Fibroblast of pulmonary artery (primary cell): ENCODE measurements around the gene NKAIN2.
A peak's percentile ranks its signal among the peaks of the same experiment; 100 is the strongest.

Experiments used
- DNase-seq: peaks from one replicate; pipeline ENCODE4 v3.0.0-alpha.2; 2010; ENCODE audit warnings: low read depth
- H3K4me3 ChIP-seq: replicated peaks from 2 replicates; pipeline ENCODE4 v1.5.1; 2011; ENCODE audit warnings: low read depth, mild to moderate bottlenecking, control low read depth, low read length, moderate library complexity
- TF ChIP-seq, protein P1 (sequence below): IDR thresholded peaks from 2 replicates; pipeline ENCODE4 v1.5.1; 2011; ENCODE audit warnings: mild to moderate bottlenecking, control low read depth, low read length, inconsistent platforms; ENCODE audit errors: missing control alignments

The NKAIN2 gene

DNA sequence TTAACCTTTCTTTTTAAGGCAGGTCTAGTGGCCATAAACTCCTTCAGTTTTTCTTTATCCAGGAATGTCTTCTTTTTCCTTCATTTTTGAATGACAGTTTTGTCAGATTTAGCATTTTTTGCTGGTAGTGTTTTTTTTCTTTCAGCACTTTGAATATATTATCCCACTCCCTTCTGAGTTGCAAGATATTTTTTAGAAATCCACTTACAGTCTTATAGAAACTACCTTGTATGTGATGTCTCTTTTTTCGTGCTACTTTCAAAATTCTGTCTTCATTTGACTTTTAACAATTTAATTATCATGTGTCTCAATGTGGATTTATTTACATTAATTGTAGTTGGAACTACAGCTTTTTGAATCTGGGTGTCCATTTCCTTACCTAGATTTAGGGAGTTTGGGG is 874.2 kb downstream of the NKAIN2 start:
- H3K4me3 ChIP-seq = no peak overlapping the region
- no peak for DNase-seq
- TF ChIP-seq, protein P1, sequence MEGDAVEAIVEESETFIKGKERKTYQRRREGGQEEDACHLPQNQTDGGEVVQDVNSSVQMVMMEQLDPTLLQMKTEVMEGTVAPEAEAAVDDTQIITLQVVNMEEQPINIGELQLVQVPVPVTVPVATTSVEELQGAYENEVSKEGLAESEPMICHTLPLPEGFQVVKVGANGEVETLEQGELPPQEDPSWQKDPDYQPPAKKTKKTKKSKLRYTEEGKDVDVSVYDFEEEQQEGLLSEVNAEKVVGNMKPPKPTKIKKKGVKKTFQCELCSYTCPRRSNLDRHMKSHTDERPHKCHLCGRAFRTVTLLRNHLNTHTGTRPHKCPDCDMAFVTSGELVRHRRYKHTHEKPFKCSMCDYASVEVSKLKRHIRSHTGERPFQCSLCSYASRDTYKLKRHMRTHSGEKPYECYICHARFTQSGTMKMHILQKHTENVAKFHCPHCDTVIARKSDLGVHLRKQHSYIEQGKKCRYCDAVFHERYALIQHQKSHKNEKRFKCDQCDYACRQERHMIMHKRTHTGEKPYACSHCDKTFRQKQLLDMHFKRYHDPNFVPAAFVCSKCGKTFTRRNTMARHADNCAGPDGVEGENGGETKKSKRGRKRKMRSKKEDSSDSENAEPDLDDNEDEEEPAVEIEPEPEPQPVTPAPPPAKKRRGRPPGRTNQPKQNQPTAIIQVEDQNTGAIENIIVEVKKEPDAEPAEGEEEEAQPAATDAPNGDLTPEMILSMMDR = no peak

DNA sequence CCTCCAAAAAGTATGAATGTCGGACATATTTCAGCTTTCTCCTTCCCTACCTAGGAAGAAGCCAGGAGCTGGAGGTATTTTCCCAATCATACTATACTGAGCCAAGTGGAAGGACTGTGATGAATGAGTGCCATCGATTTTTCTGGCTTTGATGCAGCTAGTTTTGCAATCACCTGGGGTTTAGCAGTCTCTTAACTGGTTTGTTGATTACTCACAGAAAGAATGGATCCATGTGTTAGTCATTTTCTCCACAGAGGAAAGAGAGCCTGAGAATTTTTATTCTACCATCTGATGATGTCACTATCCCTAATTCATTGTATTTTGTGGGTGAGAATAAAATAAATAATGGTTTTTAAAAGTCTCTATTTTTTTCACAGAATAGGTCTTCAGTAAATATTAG is 875.7 kb downstream of the NKAIN2 start:
- TF ChIP-seq, protein P1 = no peak
- H3K4me3 ChIP-seq = no peak overlapping the region
- DNase-seq = peak; percentile 45

DNA sequence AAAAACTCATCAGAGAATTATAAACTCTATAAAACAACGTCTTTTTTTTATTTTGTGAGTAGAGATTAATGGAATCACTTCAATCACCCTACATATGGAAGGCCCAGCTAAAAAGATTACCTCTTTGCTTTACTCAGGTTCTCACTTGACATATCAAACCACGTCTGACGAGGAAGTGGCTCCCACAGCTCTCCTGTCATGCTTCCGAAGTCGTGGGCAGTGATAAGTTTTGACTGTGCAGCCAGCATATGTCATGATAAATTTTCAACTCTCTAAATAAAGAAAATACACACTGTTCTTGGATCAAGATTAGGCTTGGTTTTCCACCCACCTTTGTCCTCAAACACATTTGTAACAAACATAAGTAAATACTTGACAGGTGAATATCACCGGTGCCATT is 879.1 kb downstream of the NKAIN2 start:
- no peak for DNase-seq
- H3K4me3 ChIP-seq = no peak overlapping the region
- TF ChIP-seq, protein P1 = no peak

DNA sequence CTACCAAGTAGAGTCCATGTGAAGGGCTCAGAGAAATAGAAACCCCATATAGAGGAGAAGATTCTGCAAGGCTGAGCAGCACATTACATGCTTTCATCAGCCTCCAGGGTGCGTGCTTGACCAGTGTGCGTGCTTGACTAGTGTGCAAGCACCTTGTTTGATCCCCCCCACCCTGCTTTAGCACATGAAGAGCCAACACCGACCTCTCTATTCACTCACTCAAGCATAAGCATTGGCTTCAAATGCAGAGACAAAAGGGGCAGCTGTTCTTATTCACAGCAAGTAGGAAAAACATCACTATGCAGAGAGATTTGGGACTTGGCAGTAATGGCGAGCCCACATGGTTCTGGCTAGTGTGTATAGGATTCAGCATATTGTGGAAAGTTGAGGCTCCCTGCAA is 879.8 kb downstream of the NKAIN2 start:
- no peak for DNase-seq
- H3K4me3 ChIP-seq = no peak overlapping the region
- TF ChIP-seq, protein P1 = no peak

DNA sequence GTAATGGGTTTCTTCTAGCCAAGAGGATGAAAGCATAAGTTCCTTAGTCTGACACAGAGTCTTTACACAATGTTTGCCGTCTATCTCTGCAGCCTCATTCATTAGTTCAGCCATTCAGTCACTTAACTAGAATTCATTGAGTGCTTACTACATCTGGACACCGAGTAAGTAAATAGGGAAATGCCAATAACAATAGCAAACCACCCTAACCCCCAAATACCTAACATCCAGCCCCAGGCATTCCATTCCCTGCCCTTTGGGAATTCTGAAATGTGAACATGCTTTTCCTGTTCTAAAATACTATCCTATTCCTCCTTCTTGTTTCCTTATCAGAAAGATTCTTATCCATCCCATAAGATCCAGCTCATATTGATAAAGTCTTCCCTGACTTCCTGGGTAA is 881.0 kb downstream of the NKAIN2 start:
- DNase-seq = no peak
- H3K4me3 ChIP-seq = no peak overlapping the region
- TF ChIP-seq, protein P1 = no peak

DNA sequence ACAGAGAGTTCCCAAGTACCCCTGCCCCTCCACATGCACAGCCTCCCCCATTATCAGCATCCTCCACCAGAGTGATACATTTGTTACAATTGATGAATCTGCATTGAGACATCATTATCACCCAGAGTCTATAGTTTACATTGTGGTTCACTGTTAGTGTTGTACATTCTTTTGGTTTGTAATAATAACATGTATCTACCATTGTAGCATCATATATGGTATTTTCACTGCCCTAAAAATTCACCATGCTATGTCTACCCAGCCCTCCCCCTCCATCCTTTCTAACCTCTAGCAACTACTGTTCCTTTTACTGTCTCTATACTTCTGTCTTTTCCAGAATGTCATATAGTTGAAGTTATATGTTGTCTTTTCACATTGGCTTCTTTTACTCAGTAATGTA is 884.7 kb downstream of the NKAIN2 start:
- DNase-seq = no peak
- TF ChIP-seq, protein P1 = no peak
- no peak overlapping the region for H3K4me3 ChIP-seq

DNA sequence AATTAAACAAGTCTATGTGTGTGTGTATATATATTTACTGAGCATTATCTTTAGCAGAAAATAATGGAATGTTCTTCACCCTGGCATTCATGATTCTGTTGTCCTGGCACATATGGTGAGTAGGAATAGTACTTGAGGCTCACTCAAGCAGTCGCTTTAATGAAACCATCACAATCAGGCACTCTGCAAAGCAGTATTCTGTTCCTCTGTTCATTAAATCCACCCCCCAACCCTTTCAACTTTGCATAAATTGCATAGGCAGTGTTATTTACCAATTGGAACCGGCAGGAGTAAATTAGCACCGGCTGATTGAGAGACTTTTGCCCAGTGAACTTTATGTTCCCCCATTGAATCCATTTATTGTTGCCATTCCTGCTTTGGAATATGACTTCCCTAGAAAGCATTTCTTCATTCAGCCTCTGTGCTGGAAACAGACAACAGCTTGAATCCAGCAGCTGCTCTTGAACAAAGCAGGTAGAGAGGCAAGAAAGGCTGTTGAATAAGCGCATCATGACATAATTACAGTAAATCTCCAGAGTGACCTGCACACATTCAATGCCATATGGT is 890.6 kb downstream of the NKAIN2 start:
- DNase-seq = no peak
- TF ChIP-seq, protein P1 = no peak
- no peak overlapping the region for H3K4me3 ChIP-seq
